ENCODE measurements around the gene UNC13A. TPM values are rescaled to one million over a fixed set of nuclear protein-coding genes. Genes with fewer than 3 reads are reported as not detected.

The UNC13A gene
- total and polyA plus RNA-seq, 2 of the 13 experiments (the other 11 are each of a cell fraction or from before 2014, with no cell fraction given), result 0.11 to 0.45 TPM

GRCh38 chr19:17718947-17719711 is 31.0 kb upstream of the UNC13A start, which contains the start of gene MAP1S (continued):
- TF ChIP-seq, protein P1, sequence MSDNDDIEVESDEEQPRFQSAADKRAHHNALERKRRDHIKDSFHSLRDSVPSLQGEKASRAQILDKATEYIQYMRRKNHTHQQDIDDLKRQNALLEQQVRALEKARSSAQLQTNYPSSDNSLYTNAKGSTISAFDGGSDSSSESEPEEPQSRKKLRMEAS (IDR thresholded peaks at IDR 0.05), result peak; percentile 31; the same call in 1 of the 2 replicates
- 0 out of 2 replicates have a peak, but pooled peaks have one; percentile 28 for TF ChIP-seq ZNF30 (CRISPR knock-in tag; IDR thresholded peaks at IDR 0.05)
- peak; percentile 42; the same call in 1 of the 2 replicates for TF ChIP-seq SALL1 (CRISPR knock-in tag; IDR thresholded peaks at IDR 0.05)
- TF ChIP-seq FOXC1 (CRISPR knock-in tag; IDR thresholded peaks at IDR 0.05; ENCODE audit: borderline replicate concordance), result no peak
- TF ChIP-seq JUNB (CRISPR knock-in tag; IDR thresholded peaks at IDR 0.05; ENCODE audit: borderline replicate concordance), result no peak
- no peak for TF ChIP-seq CC2D1A (CRISPR knock-in tag; IDR thresholded peaks at IDR 0.05)
- peak; percentile 62; the same call in 1 of the 2 replicates for TF ChIP-seq ZNF746 (CRISPR knock-in tag; IDR thresholded peaks at IDR 0.05)
- TF ChIP-seq, protein P2, sequence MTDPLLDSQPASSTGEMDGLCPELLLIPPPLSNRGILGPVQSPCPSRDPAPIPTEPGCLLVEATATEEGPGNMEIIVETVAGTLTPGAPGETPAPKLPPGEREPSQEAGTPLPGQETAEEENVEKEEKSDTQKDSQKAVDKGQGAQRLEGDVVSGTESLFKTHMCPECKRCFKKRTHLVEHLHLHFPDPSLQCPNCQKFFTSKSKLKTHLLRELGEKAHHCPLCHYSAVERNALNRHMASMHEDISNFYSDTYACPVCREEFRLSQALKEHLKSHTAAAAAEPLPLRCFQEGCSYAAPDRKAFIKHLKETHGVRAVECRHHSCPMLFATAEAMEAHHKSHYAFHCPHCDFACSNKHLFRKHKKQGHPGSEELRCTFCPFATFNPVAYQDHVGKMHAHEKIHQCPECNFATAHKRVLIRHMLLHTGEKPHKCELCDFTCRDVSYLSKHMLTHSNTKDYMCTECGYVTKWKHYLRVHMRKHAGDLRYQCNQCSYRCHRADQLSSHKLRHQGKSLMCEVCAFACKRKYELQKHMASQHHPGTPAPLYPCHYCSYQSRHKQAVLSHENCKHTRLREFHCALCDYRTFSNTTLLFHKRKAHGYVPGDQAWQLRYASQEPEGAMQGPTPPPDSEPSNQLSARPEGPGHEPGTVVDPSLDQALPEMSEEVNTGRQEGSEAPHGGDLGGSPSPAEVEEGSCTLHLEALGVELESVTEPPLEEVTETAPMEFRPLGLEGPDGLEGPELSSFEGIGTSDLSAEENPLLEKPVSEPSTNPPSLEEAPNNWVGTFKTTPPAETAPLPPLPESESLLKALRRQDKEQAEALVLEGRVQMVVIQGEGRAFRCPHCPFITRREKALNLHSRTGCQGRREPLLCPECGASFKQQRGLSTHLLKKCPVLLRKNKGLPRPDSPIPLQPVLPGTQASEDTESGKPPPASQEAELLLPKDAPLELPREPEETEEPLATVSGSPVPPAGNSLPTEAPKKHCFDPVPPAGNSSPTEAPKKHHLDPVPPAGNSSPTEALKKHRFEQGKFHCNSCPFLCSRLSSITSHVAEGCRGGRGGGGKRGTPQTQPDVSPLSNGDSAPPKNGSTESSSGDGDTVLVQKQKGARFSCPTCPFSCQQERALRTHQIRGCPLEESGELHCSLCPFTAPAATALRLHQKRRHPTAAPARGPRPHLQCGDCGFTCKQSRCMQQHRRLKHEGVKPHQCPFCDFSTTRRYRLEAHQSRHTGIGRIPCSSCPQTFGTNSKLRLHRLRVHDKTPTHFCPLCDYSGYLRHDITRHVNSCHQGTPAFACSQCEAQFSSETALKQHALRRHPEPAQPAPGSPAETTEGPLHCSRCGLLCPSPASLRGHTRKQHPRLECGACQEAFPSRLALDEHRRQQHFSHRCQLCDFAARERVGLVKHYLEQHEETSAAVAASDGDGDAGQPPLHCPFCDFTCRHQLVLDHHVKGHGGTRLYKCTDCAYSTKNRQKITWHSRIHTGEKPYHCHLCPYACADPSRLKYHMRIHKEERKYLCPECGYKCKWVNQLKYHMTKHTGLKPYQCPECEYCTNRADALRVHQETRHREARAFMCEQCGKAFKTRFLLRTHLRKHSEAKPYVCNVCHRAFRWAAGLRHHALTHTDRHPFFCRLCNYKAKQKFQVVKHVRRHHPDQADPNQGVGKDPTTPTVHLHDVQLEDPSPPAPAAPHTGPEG (CRISPR knock-in tag; IDR thresholded peaks at IDR 0.05), result no peak
- peak; percentile 66 for TF ChIP-seq PHF20 (CRISPR knock-in tag; IDR thresholded peaks at IDR 0.05)
- TF ChIP-seq ZNF841 (CRISPR knock-in tag; IDR thresholded peaks at IDR 0.05; ENCODE audit: borderline replicate concordance), result no peak
- no peak for TF ChIP-seq TGIF2 (CRISPR knock-in tag; IDR thresholded peaks at IDR 0.05)
- TF ChIP-seq, protein P3, sequence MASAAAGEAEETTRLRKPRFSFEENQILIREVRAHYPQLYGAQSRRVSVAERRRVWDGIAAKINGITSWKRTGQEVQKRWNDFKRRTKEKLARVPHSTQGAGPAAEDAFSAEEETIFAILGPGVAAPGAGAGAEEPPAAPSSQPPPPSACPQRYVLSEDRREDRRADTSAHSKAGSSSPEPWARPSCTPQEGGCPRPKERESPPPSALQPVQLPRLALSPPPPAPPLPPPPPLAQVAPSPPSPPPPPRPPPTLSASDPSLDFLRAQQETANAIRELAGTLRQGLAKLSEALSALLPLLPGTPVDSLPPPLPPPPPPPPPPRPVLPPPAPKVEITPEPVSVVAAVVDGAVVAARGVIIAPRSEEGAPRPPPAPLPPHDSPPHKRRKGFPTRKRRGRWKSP (CRISPR knock-in tag; IDR thresholded peaks at IDR 0.05), result 0 out of 2 replicates have a peak, but pooled peaks have one; percentile 63
- no peak for TF ChIP-seq PHF5A (CRISPR knock-in tag; IDR thresholded peaks at IDR 0.05; ENCODE audit: low read depth, unreplicated experiment)
- TF ChIP-seq RAD51 (IDR thresholded peaks at IDR 0.05; ENCODE audit: borderline replicate concordance), result no peak
- no peak for TF ChIP-seq HMG20B (CRISPR knock-in tag; conservative IDR thresholded peaks at IDR 0.05)
- no peak for TF ChIP-seq ZHX1 (CRISPR knock-in tag; IDR thresholded peaks at IDR 0.05; ENCODE audit: low read depth)
- TF ChIP-seq FOSL2 (CRISPR knock-in tag; IDR thresholded peaks at IDR 0.05), result no peak
- peak; percentile 67; the same call in 1 of the 2 replicates for TF ChIP-seq MAF1 (CRISPR knock-in tag; IDR thresholded peaks at IDR 0.05; ENCODE audit: borderline replicate concordance)

Data from HepG2 (cell line).